T-helper 1 cell treated with Interleukin-12 subunit alpha and Interleukin-12 subunit beta and Interleukin-4 antibody, amounts not matched to agents 30 μg/mL and 1 μg/mL, for 36 hours (primary cell): ENCODE measurements around the gene ACAD11.
A peak's percentile ranks its signal among the peaks of the same experiment; 100 is the strongest.
"Not testable (repeated sequence)": the region's sequence is repeated elsewhere in the genome, so short reads cannot be mapped to it uniquely, and the experiment has no call there.

ENCODE experiments used
- H3K27ac Mint-ChIP-seq: one replicate; pipeline ENCODE4 v1.8.0; 2021; ENCODE audit warnings: mild to moderate bottlenecking, mixed read lengths
- H3K27me3 Mint-ChIP-seq: one replicate; pipeline ENCODE4 v1.8.0; 2021; ENCODE audit warnings: low read depth, mixed read lengths
- H3K36me3 Mint-ChIP-seq: one replicate; pipeline ENCODE4 v1.8.0; 2021; ENCODE audit warnings: low read depth, mixed read lengths
- H3K4me1 Mint-ChIP-seq: one replicate; pipeline ENCODE4 v1.8.0; 2021; ENCODE audit warnings: low read depth, mixed read lengths
- H3K4me3 Mint-ChIP-seq: one replicate; pipeline ENCODE4 v1.8.0; 2021; ENCODE audit warnings: mild to moderate bottlenecking, moderate library complexity, mixed read lengths
- H3K9me3 Mint-ChIP-seq: one replicate; pipeline ENCODE4 v1.8.0; 2021; ENCODE audit warnings: mixed read lengths

ACAD11 gene

DNA sequence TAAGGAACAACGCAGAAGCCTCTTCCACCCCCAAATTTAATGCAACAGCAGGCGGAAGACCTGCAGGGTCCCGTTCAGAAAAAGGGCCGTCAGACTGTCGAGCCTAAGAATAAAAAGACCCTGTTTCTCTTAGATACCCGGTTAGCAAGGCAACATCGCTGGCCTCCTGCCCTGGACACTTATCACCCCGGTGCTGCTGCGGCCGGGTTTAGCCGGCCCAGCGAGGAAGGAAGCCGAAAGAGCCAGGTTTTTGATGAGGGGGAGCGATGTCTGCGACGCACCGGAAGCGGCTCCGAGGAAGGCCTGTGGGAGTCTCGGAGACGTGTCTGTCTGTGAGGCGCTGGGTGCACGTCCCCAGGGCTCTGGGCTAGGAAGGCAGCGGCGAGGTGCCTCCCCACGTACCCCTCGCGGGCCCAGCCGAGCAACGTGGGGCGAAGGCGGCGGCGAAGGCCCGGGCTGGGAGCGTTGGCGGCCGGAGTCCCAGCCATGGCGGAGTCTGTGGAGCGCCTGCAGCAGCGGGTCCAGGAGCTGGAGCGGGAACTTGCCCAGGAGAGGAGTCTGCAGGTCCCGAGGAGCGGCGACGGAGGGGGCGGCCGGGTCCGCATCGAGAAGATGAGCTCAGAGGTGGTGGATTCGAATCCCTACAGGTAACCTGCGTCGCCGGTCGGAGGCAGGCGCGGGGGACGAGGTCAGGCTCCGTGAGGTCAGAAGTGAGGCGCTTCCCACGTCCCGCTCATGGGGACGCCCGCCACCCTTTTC, 622 bp upstream of the ACAD11 start, which contains the start of gene UBA5:
TSS of gene UBA5 (plus strand) at position 278 of the 759 bp plus-strand sequence. CDS start at position 487, 209 bp downstream.
- H3K4me3 Mint-ChIP-seq = peak within 1 kb of the TSS; percentile 96
- H3K36me3 Mint-ChIP-seq = peaks cover 4% of the 10 kb centered on the region
- no peaks in the 10 kb centered on the region for H3K9me3 Mint-ChIP-seq
- no peaks in the 10 kb centered on the region for H3K27me3 Mint-ChIP-seq
- H3K27ac Mint-ChIP-seq = peak within 1 kb of the TSS; percentile 97
- peaks cover 33% of the 10 kb centered on the region for H3K4me1 Mint-ChIP-seq

DNA sequence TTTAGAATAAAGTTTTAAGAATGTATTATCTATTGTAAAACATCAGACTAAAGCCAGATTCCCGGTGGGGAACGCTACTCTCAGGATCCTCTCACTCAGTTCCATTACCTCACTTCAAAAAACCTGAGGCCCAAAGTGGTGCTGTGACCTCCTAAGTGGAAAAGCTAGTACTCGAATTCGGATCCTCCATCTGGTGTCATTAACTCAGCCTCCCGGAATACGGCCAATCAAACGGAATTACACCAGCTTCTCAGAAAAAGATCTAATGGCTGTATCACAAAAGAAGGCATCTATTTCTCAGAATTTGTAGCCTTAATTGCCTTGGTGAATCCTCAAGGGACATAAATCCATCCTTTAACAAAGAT, 627 bp downstream of the ACAD11 start:
- Mint-ChIP-seq H3K4me3 (peak overlapping the region; percentile 96), H3K4me1 (peaks cover 29% of the 10 kb centered on the region), H3K27ac (peak overlapping the region; percentile 97)

DNA sequence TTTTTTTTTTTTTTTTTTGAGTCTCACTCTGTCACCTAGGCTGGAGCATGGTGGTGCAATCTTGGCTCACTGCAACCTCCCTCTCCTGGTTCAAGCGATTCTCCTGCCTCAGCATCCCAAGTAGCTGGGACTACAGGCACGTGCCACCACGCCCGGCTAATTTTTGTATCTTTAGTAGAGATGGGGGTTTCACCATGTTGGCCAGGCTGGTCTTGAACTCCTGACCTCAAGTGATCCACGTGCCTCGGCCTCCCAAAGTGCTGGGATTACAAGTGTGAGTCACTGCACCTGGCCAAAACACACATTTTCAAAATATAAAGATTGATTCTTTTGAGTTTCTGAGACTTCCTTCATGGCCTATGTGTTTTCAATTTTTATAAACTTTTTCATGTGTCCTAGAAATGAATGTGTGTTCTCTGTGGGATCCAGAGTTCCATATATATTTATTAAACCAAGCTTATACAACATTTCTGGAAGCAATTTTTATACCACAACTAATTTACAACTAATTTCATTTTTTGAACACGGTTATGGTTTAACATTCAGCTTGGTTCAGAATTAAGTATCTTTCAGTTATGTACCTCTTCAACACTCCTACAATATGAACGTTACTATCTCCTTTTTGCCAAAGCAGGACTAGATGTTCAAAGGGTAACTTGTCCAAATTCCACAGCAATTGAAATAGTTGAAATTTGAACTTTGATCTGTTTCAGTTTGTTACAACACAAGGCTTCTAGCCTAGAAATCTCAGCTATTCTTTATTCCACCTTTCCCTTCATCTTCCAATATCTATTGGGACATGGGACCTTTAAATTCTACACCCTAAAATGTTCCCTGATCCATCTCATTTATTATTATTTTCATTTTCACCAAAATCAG, 1.5 kb downstream of the ACAD11 start:
- Mint-ChIP-seq H3K27me3 (no peaks in the 10 kb centered on the region), H3K4me1 (peaks cover 23% of the 10 kb centered on the region), H3K9me3 (no peaks in the 10 kb centered on the region), H3K36me3 (no peaks in the 10 kb centered on the region), H3K4me3 (peak overlapping the region; percentile 96), H3K27ac (no peak overlapping the region)

More for the DNA sequence above, 627 bp downstream of the ACAD11 start:
- no peaks in the 10 kb centered on the region for H3K27me3 Mint-ChIP-seq
- H3K9me3 Mint-ChIP-seq = no peaks in the 10 kb centered on the region
- no peaks in the 10 kb centered on the region for H3K36me3 Mint-ChIP-seq

DNA sequence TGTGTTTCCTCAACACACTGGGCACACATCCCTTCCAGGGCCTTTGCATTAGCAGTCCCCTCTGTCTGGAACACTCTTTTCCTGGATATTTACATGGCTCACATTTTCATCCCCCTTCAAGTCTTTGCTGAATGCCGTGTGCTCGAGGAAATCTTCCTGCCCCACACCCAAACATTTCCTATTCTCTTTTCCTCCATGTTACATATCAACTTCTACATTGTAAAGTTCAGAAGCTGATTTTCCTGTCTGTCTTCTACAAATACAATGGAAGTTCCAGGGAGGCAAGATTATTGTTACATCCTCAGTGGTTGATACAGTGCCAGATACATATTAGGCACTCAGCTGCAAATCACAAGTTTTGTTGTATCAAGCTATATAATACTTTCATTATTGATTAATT, 4.1 kb downstream of the ACAD11 start:
- Mint-ChIP-seq H3K9me3 (no peaks in the 10 kb centered on the region), H3K36me3 (no peaks in the 10 kb centered on the region), H3K27ac (no peak overlapping the region), H3K4me1 (peaks cover 13% of the 10 kb centered on the region), H3K27me3 (no peaks in the 10 kb centered on the region), H3K4me3 (no peak overlapping the region)

DNA sequence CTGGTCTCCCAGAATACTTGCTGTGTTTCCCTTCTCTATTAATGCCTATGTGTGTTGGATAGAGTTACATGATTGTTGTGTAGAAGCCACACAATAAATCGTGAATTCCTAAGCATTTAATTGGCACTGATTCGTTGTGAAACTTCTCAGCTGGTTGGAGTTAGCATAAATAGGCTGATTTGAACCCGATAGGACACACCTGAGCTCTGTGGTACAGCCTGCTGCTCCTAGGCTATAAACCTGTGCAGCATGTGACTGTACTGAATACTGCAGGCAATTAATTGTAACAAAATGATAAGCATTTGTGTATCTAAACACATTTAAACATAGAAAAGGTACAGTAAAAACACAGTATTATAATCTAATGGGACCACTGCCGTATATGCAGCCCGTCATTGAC, 4.9 kb downstream of the ACAD11 start:
- Mint-ChIP-seq H3K27me3 (no peaks in the 10 kb centered on the region), H3K27ac (no peak overlapping the region), H3K4me3 (no peak overlapping the region), H3K9me3 (no peaks in the 10 kb centered on the region), H3K36me3 (no peaks in the 10 kb centered on the region), H3K4me1 (peaks cover 13% of the 10 kb centered on the region)

DNA sequence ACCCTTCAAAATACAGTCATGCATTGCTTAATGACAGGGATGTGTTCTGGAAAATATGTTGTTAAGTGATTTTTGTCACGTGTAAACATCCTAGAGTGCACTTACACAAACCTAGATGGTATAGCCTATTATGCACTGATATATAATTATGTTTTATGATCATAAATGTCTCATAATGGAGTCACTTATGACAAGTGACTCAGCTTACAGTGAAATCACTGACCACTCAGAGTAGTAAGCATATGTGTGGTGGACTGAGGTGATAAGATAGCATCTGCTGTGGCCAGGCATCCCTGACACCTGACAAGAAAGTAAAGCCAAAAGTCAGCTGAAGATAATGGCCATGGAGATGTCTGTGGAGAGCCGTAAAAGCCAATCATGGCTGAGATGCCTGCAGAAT, 5.4 kb downstream of the ACAD11 start:
- no peak overlapping the region for H3K4me3 Mint-ChIP-seq
- no peaks in the 10 kb centered on the region for H3K36me3 Mint-ChIP-seq
- H3K27me3 Mint-ChIP-seq = no peaks in the 10 kb centered on the region

DNA sequence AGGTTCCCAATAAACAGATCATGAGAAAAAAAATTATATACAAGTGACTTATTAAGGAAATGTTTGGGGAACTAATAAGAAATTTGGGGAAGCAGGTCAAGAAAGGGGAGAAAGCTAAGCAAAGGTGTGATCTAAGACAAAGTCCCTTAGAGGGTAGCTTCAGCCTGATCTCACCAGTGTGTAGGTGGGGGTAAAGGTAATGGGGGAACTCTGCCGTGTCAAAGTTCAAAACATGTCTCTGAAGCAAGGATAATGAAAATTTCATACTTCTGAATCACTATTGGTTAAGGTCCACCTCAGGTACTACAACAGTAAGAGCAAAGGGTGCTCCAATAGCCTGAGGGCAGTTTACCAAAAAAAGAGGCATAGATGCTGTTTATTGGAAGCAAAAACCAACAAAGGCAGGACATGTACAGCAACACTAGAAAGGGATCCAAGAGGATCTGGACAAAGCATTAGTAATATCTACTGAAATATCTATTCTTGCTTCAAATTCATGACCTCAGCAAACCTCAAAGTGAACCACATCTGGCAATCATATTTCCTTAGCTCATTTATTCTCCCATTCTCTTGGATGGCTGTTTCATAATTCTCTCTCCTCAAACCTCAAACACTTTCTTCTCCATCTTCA, 6.9 kb downstream of the ACAD11 start:
- Mint-ChIP-seq H3K4me1 (peaks cover 4% of the 10 kb centered on the region), H3K4me3 (no peak overlapping the region), H3K27me3 (no peaks in the 10 kb centered on the region), H3K27ac (no peak overlapping the region), H3K9me3 (no peaks in the 10 kb centered on the region), H3K36me3 (no peaks in the 10 kb centered on the region)

More for the DNA sequence above, 5.4 kb downstream of the ACAD11 start:
- H3K9me3 Mint-ChIP-seq = no peaks in the 10 kb centered on the region
- H3K27ac Mint-ChIP-seq = no peak overlapping the region
- peaks cover 12% of the 10 kb centered on the region for H3K4me1 Mint-ChIP-seq

DNA sequence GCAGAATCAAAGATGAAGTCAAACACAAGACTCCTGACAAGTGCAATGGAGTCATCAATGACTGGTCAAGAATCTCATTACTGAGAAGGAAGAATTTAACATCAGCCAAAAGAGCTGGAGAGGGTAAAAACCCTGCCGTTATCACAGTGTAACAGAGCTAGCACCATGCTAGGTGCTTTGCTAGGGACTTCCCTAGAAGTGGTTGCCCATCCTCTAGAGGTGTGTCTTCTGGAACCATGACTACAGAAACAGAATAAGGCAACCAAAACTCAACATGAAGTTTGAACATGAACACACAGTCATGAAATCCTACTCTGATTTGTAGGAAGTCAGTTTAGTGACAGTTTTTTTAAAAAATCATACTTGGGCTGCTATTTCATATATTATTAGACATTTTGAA, 9.5 kb downstream of the ACAD11 start:
- H3K9me3 Mint-ChIP-seq = no peaks in the 10 kb centered on the region
- no peaks in the 10 kb centered on the region for H3K27me3 Mint-ChIP-seq
- H3K4me1 Mint-ChIP-seq = no peaks in the 10 kb centered on the region
- H3K4me3 Mint-ChIP-seq = no peak overlapping the region
- no peaks in the 10 kb centered on the region for H3K36me3 Mint-ChIP-seq
- H3K27ac Mint-ChIP-seq = no peak overlapping the region

DNA sequence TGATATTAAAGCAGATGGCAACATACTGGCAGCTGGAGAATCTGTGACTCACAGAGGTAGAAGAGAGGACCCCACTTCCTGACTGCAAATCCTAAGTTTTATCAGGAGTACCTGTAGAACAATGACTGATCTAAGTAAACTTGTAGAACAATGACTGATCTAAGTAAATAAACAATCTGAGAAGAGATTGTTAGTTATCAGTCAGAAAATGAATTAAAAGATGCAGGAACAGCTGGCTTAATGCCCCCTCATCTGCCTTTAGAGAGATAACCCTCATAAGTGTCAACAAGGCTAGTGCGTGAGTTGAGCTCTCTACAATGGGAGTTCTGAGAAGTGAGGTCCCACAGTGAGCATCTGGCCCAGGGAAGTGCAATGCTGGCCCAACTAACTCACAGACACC, 14.6 kb downstream of the ACAD11 start:
- Mint-ChIP-seq H3K9me3 (no peaks in the 10 kb centered on the region), H3K27me3 (no peaks in the 10 kb centered on the region), H3K36me3 (peaks cover 4% of the 10 kb centered on the region), H3K27ac (no peak overlapping the region), H3K4me3 (no peak overlapping the region), H3K4me1 (peaks cover 1% of the 10 kb centered on the region)

DNA sequence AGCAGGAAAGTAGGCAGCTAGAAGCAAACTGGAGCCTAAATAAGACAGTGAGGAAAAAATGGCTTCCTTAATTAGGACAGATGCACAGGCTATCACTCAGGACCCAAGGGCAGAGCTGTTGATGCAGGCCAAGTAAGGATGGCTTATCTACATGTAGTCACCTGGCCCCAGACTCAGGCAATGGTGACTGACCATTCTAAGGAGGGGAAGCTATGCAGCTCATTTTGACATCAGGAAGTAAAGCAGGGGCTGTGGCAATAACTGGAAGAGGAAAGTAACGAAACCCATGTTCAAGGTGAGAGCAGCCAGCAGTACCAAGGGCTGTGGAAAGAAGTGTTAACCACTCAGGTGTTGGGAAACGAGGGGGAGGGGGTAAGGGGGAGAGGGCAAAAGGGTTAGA, 16.2 kb downstream of the ACAD11 start:
- no peaks in the 10 kb centered on the region for H3K27me3 Mint-ChIP-seq
- no peaks in the 10 kb centered on the region for H3K9me3 Mint-ChIP-seq
- peaks cover 1% of the 10 kb centered on the region for H3K4me1 Mint-ChIP-seq
- peaks cover 4% of the 10 kb centered on the region for H3K36me3 Mint-ChIP-seq
- H3K27ac Mint-ChIP-seq = no peak overlapping the region
- no peak overlapping the region for H3K4me3 Mint-ChIP-seq

DNA sequence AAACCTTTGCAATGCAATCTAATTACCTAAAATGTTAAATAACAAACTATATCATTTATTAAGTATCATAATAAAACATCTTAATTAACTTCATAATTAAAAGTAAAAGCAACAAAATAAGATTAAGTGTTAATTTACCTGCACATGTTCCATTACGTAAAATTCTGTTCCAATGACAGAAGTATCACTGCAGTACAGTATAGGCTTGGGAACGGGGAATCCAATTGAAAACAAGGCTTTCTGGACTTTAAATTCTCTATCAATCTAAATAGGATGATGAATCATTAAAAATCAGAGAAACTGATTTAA, 17.1 kb downstream of the ACAD11 start:
- peaks cover 4% of the 10 kb centered on the region for H3K36me3 Mint-ChIP-seq
- H3K27ac Mint-ChIP-seq = no peak overlapping the region
- no peaks in the 10 kb centered on the region for H3K9me3 Mint-ChIP-seq
- H3K4me3 Mint-ChIP-seq = no peak overlapping the region
- no peaks in the 10 kb centered on the region for H3K27me3 Mint-ChIP-seq
- H3K4me1 Mint-ChIP-seq = peaks cover 1% of the 10 kb centered on the region

DNA sequence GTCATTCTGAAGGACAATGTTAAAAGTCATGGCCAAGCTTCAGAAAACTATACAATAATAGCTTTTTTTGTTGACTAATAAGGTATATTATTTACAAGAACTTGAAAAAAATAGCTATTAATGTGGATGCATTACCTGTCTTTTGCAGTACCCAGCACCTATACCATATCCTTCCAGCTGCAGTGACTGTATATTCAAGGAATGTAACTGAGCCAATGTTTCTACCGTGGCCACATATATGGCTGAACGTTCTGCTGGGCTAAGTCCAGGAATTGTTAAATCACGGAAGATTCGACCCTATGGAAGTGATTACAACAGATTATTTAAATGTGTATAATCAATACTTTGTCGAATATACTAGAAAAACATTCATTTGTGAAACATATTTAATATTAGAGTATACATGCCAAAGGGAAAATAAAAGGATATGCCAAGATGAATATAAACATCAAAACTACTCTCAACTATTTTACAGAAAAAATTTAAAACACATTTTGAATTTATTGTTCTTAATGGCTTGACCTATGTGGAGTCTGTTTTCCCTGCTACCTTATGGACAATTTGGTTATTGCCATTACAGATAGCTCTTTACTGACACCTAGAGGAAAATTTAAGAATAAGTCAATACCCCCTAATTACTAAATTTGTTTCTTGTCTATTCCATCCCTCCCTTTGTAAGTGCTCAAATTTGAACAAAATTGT, 17.6 kb downstream of the ACAD11 start:
- H3K36me3 Mint-ChIP-seq = peaks cover 5% of the 10 kb centered on the region
- H3K4me3 Mint-ChIP-seq = no peak overlapping the region
- no peaks in the 10 kb centered on the region for H3K27me3 Mint-ChIP-seq
- H3K9me3 Mint-ChIP-seq = no peaks in the 10 kb centered on the region
- H3K4me1 Mint-ChIP-seq = peaks cover 1% of the 10 kb centered on the region
- no peak overlapping the region for H3K27ac Mint-ChIP-seq

DNA sequence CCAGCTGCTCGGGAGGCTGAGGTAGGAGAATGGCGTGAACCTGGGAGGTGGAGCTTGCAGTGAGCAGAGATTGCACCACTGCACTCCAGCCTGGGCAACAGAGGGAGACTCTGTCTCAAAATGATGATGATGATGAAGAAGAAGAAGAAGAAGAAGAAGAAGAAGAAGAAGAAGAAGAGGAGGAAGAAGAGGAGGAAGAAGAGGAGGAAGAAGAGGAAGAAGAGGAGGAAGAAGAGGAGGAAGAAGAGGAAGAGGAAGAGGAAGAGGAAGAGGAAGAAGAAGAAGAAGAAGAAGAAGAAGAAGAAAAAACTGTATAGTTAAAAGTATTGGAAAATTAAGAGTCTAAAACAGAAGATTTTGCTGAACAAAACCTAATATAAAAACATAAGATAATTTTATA, 18.2 kb downstream of the ACAD11 start:
- H3K27me3 Mint-ChIP-seq, H3K27ac Mint-ChIP-seq: not testable (repeated sequence)

DNA sequence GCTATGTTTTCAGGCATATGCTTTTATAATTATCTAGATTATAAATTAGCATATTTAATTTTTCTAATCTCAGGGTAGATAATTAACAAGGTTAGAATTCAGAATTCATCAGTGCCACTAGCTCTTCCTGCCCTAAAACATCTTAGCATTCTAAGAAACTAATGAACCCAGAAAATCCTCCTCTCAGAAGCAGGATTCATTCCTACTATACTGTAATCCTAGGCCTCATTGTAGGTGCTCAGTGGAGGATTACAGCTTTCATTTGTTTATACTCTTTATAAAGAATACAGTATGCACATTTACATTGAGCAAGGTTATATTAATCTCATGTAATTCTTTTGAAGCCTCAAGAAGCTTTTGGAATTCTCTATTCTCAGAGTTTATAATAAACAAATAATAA, 20.9 kb downstream of the ACAD11 start:
- Mint-ChIP-seq H3K9me3 (no peaks in the 10 kb centered on the region), H3K36me3 (peaks cover 11% of the 10 kb centered on the region), H3K27ac (no peak overlapping the region)

More for the DNA sequence above, 18.2 kb downstream of the ACAD11 start:
- H3K9me3 Mint-ChIP-seq, H3K4me1 Mint-ChIP-seq, H3K4me3 Mint-ChIP-seq, H3K36me3 Mint-ChIP-seq: not testable (repeated sequence)

More for the DNA sequence above, 20.9 kb downstream of the ACAD11 start:
- H3K4me1 Mint-ChIP-seq = peaks cover 1% of the 10 kb centered on the region
- H3K4me3 Mint-ChIP-seq = no peak overlapping the region
- H3K27me3 Mint-ChIP-seq = no peaks in the 10 kb centered on the region
